VCaP (cell line): ENCODE results near the gene OGDH.
"Not testable (repeated sequence)": the region's sequence is repeated elsewhere in the genome, so short reads cannot be mapped to it uniquely, and the experiment has no call there.

ENCODE experiments used
- H3K27ac ChIP-seq: fragments of 450-650 bp; 2 replicates; pipeline ENCODE4 v1.5.1; 2017
- CTCF ChIP-seq: fragments of 450-650 bp; conservative IDR thresholded peaks from 2 replicates; pipeline ENCODE4 v1.5.1; 2017; ENCODE audit warnings: mild to moderate bottlenecking, moderate library complexity

Gene OGDH

DNA sequence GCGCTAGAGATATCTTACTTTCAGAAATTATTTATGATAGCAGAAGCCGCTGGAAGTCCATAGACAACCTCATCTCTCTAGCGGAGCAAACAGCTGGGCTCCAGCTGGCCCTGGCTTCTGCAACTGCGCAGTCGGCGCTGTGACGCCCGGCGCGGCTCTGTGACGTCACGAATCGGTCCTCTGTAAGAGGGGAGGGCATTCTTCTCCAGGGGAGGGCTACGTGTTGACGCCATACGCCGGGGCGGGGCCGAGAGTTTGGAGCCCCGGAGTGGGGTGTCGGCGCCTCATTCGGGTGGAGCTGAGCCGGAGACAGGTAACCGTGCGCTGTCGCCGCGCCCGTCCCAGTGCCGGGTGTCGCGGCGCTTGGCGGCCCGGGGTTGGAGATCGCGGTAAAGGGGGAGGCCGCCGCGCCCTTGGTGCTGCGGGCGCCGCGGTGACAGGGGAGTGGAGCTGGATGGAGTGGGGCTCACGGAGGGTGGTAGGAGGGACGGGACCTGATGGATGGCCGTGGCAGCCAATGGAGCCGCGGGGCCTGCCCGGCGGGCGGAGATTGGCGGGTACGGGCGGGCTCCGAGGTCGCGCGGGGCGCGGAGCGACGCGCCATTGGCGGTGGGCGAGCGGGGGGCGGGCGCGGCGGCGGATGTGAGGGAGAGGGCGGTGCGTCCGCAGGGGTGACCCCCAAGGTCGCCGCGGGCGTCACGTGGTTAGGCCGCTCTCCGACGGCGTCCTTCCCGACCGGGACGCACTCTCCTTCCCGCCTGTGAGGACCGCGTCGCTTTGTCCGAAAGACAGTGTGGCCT is at the start of gene OGDH:
TSS of gene OGDH (plus strand) at position 287 of the 800 bp plus-strand sequence. CDS start 17,717 bp downstream, outside the sequence.
- H3K27ac ChIP-seq = peak within 1 kb of the TSS; percentile 95

DNA sequence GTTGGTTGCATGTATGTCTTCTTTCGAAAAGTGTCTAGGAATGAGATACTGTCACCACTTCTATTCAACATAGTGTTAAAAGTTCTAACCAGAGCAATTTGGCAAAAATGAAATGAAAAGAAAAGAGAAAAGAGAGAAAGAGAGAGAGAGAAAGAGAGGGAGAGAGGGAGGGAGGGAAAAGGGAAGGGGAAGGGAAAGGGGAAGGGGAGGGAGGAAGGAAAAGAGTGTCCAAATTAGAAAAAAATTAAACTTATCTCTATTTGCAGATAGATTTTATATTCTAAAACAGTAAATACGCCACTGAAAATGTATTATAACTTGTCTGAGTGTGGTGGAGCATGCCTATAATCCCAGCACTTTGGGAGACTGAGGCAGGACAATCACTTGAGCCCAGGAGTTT is 48.9 kb upstream of the OGDH start:
- no peak for TF ChIP-seq CTCF
- H3K27ac ChIP-seq = no peak overlapping the region

More for the DNA sequence above, at the start of gene OGDH:
- TF ChIP-seq CTCF = no peak

GRCh38 chr7:44559485-44559884 is 46.9 kb upstream of the OGDH start:
- H3K27ac ChIP-seq = no peak overlapping the region
- no peak for TF ChIP-seq CTCF

DNA sequence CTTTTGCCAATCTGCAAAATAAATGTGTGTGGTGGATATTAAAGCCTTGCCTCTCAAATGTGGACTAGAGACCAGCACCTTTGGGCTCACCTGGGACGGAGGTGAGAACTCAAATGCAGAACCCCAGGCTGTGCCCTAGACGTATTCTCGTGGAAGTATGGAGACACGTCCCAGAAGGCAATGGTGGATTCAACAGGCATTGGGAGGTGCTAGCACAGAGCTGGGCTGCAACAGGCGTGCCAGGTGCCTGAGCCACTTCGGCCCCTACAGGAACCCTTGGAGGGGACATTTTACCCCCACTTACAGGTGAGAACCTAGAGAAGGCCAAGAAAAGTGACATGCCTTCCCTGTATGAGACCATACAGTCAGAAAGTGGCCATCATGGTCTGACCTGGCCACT is 44.9 kb upstream of the OGDH start:
- H3K27ac ChIP-seq = no peak overlapping the region
- TF ChIP-seq CTCF = no peak

DNA sequence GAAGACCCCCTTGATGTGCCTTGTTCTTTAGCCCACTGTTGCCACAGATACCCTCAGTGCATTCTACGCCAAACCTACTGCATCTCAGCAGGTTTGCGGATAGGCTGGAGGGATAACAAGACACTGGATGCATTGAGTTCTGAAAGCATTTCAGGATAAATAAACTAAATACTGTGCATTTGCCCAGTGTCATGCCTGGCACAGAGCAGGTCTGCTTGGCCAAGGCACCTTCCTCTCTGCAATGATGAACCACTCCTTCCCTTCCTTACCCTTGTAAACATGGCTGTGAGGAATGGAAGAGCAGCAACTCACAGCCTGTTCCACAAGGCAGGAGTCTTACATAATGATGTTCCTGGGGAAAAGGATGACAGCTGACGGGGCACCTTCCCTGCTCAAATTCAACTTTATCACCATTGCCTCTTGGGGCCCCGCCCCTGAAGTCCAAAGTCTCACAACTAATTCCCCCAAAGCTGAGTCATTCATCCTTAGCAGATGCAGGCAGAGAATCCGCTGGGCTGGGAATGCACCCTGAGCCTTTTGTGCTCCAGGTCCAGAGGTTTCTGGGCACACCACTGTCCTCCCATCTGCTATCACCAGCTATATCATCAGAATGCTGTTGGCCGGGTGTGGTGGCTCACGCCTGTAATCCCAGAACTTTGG is 44.3 kb upstream of the OGDH start:
- H3K27ac ChIP-seq = no peak overlapping the region
- TF ChIP-seq CTCF = no peak

DNA sequence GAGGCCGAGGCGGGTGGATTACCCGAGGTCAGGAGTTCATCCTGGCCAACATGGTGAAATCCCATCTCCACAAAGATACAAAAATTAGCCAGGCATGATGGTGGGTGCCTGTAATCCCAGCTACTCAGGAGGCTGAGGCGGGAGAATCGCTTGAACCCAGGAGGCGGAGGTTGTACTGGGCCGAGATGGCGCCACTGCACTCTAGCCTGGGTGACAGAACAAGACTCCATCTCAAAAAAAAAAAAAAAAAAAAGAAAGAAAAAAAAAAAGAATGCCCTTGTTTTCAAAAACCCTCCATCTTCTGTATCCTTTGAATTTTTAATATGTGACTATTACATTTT is 43.8 kb upstream of the OGDH start:
- not testable (repeated sequence) for H3K27ac ChIP-seq

DNA sequence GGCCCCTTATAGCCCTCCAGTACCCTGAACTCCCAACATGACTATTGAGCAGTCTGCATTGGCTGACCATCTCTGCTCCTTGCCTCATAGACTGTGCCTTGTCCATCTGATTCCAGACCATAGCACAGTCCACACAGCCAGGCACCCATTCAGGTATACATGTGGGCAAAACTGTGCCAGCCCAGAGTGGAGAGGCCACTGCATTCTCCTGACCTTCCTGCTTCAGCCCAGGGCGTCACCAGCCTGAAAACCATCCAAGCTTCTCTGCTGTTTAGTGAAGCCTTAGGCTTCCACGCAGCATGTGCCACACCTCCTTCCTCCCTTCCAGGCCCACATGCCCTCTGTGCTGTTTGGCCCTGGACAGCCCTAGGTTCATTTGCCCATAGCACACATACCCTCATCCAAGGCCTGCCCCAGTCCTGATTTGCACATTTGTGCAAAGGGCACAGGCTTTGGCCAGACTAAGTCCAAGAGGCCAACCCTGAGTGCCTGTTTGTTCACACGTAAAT is 43.2 kb upstream of the OGDH start:
- TF ChIP-seq CTCF = no peak
- no peak overlapping the region for H3K27ac ChIP-seq

DNA sequence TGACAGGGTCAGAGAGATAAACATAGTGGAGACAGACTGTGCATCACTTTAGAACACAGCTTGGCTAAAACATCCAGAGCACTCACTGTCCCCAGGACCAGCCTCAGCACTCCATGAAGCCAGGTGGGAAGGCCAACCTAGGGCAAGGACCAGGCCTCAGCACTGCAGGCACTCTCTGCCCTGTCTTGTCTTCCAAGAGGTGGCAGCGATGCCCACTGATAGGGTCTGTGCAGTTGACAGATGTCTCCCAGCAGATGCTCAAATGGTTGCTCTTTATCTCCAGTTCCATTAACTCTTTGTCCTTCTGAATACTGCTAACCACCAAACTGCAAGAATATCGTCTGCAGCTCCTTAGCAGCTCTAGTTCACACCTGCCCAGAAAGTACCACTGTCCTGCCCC is 41.8 kb upstream of the OGDH start:
- TF ChIP-seq CTCF = no peak
- H3K27ac ChIP-seq = no peak overlapping the region
